K562 (cell line): ENCODE measurements around the gene DDC. TPM values are rescaled to one million over a fixed set of nuclear protein-coding genes. Genes with fewer than 3 reads are reported as not detected.

Source experiments
- ARID2 ChIP-seq: fragments of 450-650 bp; IDR thresholded peaks from 2 replicates; pipeline ENCODE4 v1.6.1; 2017; ENCODE audit warnings: antibody characterized with exemption, mild to moderate bottlenecking
- BCOR ChIP-seq: fragments of 450-650 bp; IDR thresholded peaks from 2 replicates; pipeline ENCODE4 v1.6.1; 2016
- CTBP1 ChIP-seq: fragments of 450-650 bp; IDR thresholded peaks from 2 replicates; pipeline ENCODE4 v1.6.1; 2016; ENCODE audit warnings: borderline replicate concordance
- GATAD2B ChIP-seq: fragments of 450-650 bp; IDR thresholded peaks from 2 replicates; pipeline ENCODE4 v1.6.1; 2017; ENCODE audit warnings: mild to moderate bottlenecking, borderline replicate concordance
- JUND ChIP-seq, 2 experiments: IDR thresholded peaks; 2 replicates in 1 of 2; 3 replicates in 1 of 2; pipeline ENCODE4 v1.6.1; 2011; ENCODE audit warnings: borderline replicate concordance in 2 of 2, low read depth in 2 of 2, low read length in 2 of 2, improper control_type of control experiment in 1 of 2, missing biosample characterization in 1 of 2, missing genetic modification characterization in 1 of 2, missing genetic modification reagents in 1 of 2
- NFE2 ChIP-seq: IDR thresholded peaks from 2 replicates; pipeline ENCODE4 v1.6.1; 2014; ENCODE audit warnings: antibody characterized with exemption, low read depth
- NFYB ChIP-seq: IDR thresholded peaks from 2 replicates; pipeline ENCODE4 v1.6.1; 2011; ENCODE audit warnings: mild to moderate bottlenecking, moderate library complexity; ENCODE audit not compliant: insufficient read length; ENCODE audit errors: extremely low read depth
- RCOR1 ChIP-seq, 2 experiments: IDR thresholded peaks; 2 replicates each; pipeline ENCODE4 v1.6.1; 2012; ENCODE audit warnings: low read depth in 2 of 2, low read length in 2 of 2, borderline replicate concordance in 1 of 2, improper control_type of control experiment in 1 of 2
- SMC3 ChIP-seq: conservative IDR thresholded peaks from 2 replicates; pipeline ENCODE4 v1.6.1; 2011; ENCODE audit warnings: low read depth, low read length, improper control_type of control experiment; ENCODE audit not compliant: insufficient read depth
- SOX6 ChIP-seq: fragments of 450-650 bp; IDR thresholded peaks from 2 replicates; pipeline ENCODE4 v1.6.1; 2014; ENCODE audit warnings: mild to moderate bottlenecking
- XRCC3 ChIP-seq: fragments of 450-650 bp; IDR thresholded peaks from 2 replicates; pipeline ENCODE4 v1.6.1; 2017; ENCODE audit warnings: mild to moderate bottlenecking, moderate library complexity
- ZKSCAN3 ChIP-seq: fragments of 250-450 bp; sonication (Bioruptor Pico); IDR thresholded peaks from 2 replicates; pipeline ENCODE4 v1.4.0; 2020
- polyA plus RNA-seq, 8 experiments: library from polyadenylated mRNA; depleted of rRNA in 4 of 8; stranded (reverse) in 5 of 8; unstranded in 3 of 8; fragments of >200 nt; fragmentation: Nextera tagmentation in 2 of 8; fragmentation: Illumina TruSeq in 1 of 8; extraction: Ambion mirVana in 2 of 8; extraction: Trizol in 1 of 8; gene quantifications; 2 replicates each; pipeline versions ENCODE4 v1.2.1 to v1.2.3, GENCODE V29; 2011 to 2014; ENCODE audit warnings: inconsistent platforms in 1 of 8, missing spikeins in 1 of 8
- total RNA-seq, 7 experiments: library from RNA; depleted of rRNA in 6 of 7; stranded (reverse); fragments of >200 nt in 6 of 7; fragmentation: Illumina TruSeq in 2 of 7; extraction: Trizol in 2 of 7; gene quantifications; 2 replicates each; pipeline versions ENCODE4 v1.2.1 to v1.2.3, GENCODE V29; 2011 to 2021; ENCODE audit warnings: low replicate concordance in 1 of 7
- TF ChIP-seq, protein P1 (sequence below): IDR thresholded peaks from 2 replicates; pipeline ENCODE4 v1.6.1; 2011; ENCODE audit warnings: borderline replicate concordance, low read depth, mild to moderate bottlenecking, moderate library complexity, low read length; ENCODE audit not compliant: insufficient read depth, poor library complexity, severe bottlenecking
- TF ChIP-seq, protein P2 (sequence below): sonication (generic); formaldehyde crosslinking; IDR thresholded peaks from 2 replicates; pipeline ENCODE4 v1.8.1; 2023; ENCODE audit warnings: mild to moderate bottlenecking, missing genetic modification reagents
- TF ChIP-seq, protein P3 (sequence below): fragments of 450-650 bp; formaldehyde crosslinking; conservative IDR thresholded peaks from 2 replicates; pipeline ENCODE4 v1.4.0; 2022; ENCODE audit warnings: mild to moderate bottlenecking, missing genetic modification characterization

The DDC gene
- total and polyA plus RNA-seq, 9 of the 15 experiments (the other 6 are each of a cell fraction or from before 2014, with no cell fraction given): not detected

DNA sequence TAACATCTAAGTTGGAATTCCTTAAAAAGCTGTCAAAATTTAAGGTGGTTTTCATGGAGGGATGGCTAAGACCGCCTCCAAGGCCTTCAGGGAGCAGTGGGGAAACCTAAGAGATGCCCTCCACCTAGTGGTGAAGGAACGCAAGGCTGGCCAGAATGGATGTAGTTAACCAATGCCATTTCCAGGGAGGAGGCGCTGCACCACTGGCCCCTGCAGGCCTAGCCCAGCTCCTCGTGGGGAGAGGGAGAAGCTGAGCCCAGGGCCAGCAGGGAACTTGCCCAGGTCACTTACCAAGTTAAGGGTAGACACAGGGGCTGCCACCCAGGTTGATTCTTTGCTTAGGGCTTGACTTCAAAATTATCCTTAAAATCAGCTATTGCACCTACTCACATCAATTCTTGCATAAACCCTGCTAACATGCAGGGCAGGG, 147.1 kb downstream of the DDC start (continued):
- no peak for TF ChIP-seq NFE2
- no peak for TF ChIP-seq BCOR
- TF ChIP-seq, protein P1, sequence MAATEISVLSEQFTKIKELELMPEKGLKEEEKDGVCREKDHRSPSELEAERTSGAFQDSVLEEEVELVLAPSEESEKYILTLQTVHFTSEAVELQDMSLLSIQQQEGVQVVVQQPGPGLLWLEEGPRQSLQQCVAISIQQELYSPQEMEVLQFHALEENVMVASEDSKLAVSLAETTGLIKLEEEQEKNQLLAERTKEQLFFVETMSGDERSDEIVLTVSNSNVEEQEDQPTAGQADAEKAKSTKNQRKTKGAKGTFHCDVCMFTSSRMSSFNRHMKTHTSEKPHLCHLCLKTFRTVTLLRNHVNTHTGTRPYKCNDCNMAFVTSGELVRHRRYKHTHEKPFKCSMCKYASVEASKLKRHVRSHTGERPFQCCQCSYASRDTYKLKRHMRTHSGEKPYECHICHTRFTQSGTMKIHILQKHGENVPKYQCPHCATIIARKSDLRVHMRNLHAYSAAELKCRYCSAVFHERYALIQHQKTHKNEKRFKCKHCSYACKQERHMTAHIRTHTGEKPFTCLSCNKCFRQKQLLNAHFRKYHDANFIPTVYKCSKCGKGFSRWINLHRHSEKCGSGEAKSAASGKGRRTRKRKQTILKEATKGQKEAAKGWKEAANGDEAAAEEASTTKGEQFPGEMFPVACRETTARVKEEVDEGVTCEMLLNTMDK: peak; percentile 51
- TF ChIP-seq SMC3: peak; percentile 98
- no peak for TF ChIP-seq ZKSCAN3 (CRISPR knock-in tag)
- TF ChIP-seq, protein P2, sequence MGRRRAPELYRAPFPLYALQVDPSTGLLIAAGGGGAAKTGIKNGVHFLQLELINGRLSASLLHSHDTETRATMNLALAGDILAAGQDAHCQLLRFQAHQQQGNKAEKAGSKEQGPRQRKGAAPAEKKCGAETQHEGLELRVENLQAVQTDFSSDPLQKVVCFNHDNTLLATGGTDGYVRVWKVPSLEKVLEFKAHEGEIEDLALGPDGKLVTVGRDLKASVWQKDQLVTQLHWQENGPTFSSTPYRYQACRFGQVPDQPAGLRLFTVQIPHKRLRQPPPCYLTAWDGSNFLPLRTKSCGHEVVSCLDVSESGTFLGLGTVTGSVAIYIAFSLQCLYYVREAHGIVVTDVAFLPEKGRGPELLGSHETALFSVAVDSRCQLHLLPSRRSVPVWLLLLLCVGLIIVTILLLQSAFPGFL (CRISPR knock-in tag): no peak
- no peak for TF ChIP-seq XRCC3
- no peak for TF ChIP-seq SOX6
- no peak for TF ChIP-seq GATAD2B
- TF ChIP-seq RCOR1 (IDR thresholded peaks at IDR 0.05; ENCODE audit: borderline replicate concordance in 1 of 2, low read depth in 2 of 2, low read length in 2 of 2): peak in 1 of 2 experiments; percentile 84; a peak in 2 of 4 replicates
- TF ChIP-seq, protein P3, sequence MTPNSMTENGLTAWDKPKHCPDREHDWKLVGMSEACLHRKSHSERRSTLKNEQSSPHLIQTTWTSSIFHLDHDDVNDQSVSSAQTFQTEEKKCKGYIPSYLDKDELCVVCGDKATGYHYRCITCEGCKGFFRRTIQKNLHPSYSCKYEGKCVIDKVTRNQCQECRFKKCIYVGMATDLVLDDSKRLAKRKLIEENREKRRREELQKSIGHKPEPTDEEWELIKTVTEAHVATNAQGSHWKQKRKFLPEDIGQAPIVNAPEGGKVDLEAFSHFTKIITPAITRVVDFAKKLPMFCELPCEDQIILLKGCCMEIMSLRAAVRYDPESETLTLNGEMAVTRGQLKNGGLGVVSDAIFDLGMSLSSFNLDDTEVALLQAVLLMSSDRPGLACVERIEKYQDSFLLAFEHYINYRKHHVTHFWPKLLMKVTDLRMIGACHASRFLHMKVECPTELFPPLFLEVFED (CRISPR knock-in tag): no peak
- no peak for TF ChIP-seq NFYB
- peak; percentile 61; the same call in 1 of the 2 replicates for TF ChIP-seq CTBP1
- TF ChIP-seq JUND (IDR thresholded peaks at IDR 0.05; ENCODE audit: borderline replicate concordance, low read depth, low read length): peak; percentile 63; the same call in 1 of the 2 replicates
- TF ChIP-seq JUND (tag; IDR thresholded peaks at IDR 0.05; ENCODE audit: borderline replicate concordance, low read depth, low read length): no peak; the same call in 2 of the 3 replicates
- TF ChIP-seq ARID2: peak; percentile 78
